SU-DHL-6 (cell line): ENCODE data around the gene OXNAD1.
A peak's percentile ranks its signal among the peaks of the same experiment; 100 is the strongest.

ENCODE experiments used
- H2AFZ ChIP-seq: fragments of 200-600 bp; sonication (generic); 2 replicates; pipeline ENCODE4 v1.6.1; 2014; ENCODE audit warnings: low read depth, mild to moderate bottlenecking, moderate library complexity, mixed read lengths, antibody characterized with exemption, low read length; ENCODE audit not compliant: severe bottlenecking
- H3F3A ChIP-seq: fragments of 200-600 bp; shearing (Covaris generic); 2 replicates; pipeline ENCODE4 v1.6.0; 2016; ENCODE audit warnings: antibody characterized with exemption, mild to moderate bottlenecking; ENCODE audit not compliant: insufficient read depth
- H3K27ac ChIP-seq: fragments of 200-600 bp; sonication (generic); 2 replicates; pipeline ENCODE4 v1.5.1; 2016; ENCODE audit warnings: low read depth, mild to moderate bottlenecking, low read length, moderate library complexity, mixed read lengths
- H3K27me3 ChIP-seq: fragments of 200-600 bp; sonication (generic), shearing (Covaris generic); 2 replicates; pipeline ENCODE4 v1.6.0; 2014; ENCODE audit warnings: mild to moderate bottlenecking, low read length
- H3K36me3 ChIP-seq: fragments of 200-600 bp; sonication (generic); 2 replicates; pipeline ENCODE4 v1.6.1; 2014; ENCODE audit warnings: mild to moderate bottlenecking, low read length, mixed read lengths
- H3K4me2 ChIP-seq: fragments of 300-600, 200-600 bp; shearing (Covaris generic), sonication (generic); 2 replicates; pipeline ENCODE4 v1.6.0; 2014; ENCODE audit warnings: low read length, low read depth, mild to moderate bottlenecking; ENCODE audit not compliant: poor library complexity, severe bottlenecking
- H3K4me3 ChIP-seq: fragments of 200-600 bp; sonication (generic); 2 replicates; pipeline ENCODE4 v1.5.1; 2014; ENCODE audit warnings: antibody characterized with exemption, low read length, mild to moderate bottlenecking, mixed read lengths; ENCODE audit not compliant: insufficient read depth, poor library complexity, severe bottlenecking
- H3K79me2 ChIP-seq: fragments of 200-600 bp; sonication (generic); 2 replicates; pipeline ENCODE4 v1.6.1; 2014; ENCODE audit warnings: mild to moderate bottlenecking, low read length, moderate library complexity; ENCODE audit not compliant: insufficient read depth
- H3K9ac ChIP-seq: fragments of 200-600 bp; sonication (generic); 2 replicates; pipeline ENCODE4 v1.7.0; 2014; ENCODE audit warnings: mild to moderate bottlenecking, low read length
- H3K9me2 ChIP-seq: fragments of 200-600 bp; sonication (generic); replicated peaks from 2 replicates; pipeline ENCODE4 v1.6.1; 2014; ENCODE audit warnings: low read length; ENCODE audit not compliant: insufficient read depth
- H3K9me3 ChIP-seq: fragments of 200-600 bp; sonication (generic); 2 replicates; pipeline ENCODE4 v1.6.1; 2014; ENCODE audit warnings: low read length, mixed read lengths; ENCODE audit not compliant: insufficient read depth
- H4K20me1 ChIP-seq: fragments of 200-600 bp; sonication (generic); 2 replicates; pipeline ENCODE4 v1.6.1; 2014; ENCODE audit warnings: low read depth, mild to moderate bottlenecking, antibody characterized with exemption, low read length, moderate library complexity, mixed read lengths
- CTCF ChIP-seq: fragments of 200-600 bp; sonication (generic); IDR thresholded peaks from one replicate; pipeline ENCODE4 v1.5.1; 2017; ENCODE audit warnings: antibody characterized with exemption, mild to moderate bottlenecking, low read length, moderate library complexity; ENCODE audit not compliant: insufficient read depth, poor library complexity, severe bottlenecking
- EZH2phosphoT487 ChIP-seq: fragments of 200-600 bp; sonication (generic), shearing (Covaris generic); conservative IDR thresholded peaks from 2 replicates; pipeline ENCODE4 v1.6.1; 2018; ENCODE audit warnings: mild to moderate bottlenecking, antibody characterized with exemption, low read length, moderate library complexity, mixed read lengths

The OXNAD1 gene

GRCh38 chr3:16264708-16265454 is at the start of gene OXNAD1, which contains the start of gene DPH3:
TSS of gene OXNAD1 (plus strand) at chr3:16265212. CDS start at chr3:16270953, 5,741 bp downstream.
TSS of gene DPH3 (minus strand) at chr3:16264943. CDS start at chr3:16264876, 67 bp downstream.
- TF ChIP-seq CTCF = no peak
- TF ChIP-seq EZH2phosphoT487 = no peak
- no peaks in the 10 kb centered on the region for H3K9me3 ChIP-seq
- no peaks in the 10 kb centered on the region for H4K20me1 ChIP-seq
- no peak within 1 kb of the TSS for H3K27ac ChIP-seq
- peaks cover 4% of the 10 kb centered on the region; the same call in 1 of the 2 replicates for H3K36me3 ChIP-seq
- peak within 1 kb of the TSS; percentile 75 for H3K4me3 ChIP-seq
- H3K9ac ChIP-seq = peak within 1 kb of the TSS; percentile 69
- H3F3A ChIP-seq = peaks cover 6% of the 10 kb centered on the region; the same call in 1 of the 2 replicates
- H3K79me2 ChIP-seq = peaks cover 58% of the 10 kb centered on the region
- peak within 1 kb of the TSS; percentile 72 for H2AFZ ChIP-seq
- no peaks in the 10 kb centered on the region for H3K27me3 ChIP-seq
- H3K9me2 ChIP-seq = no peaks in the 10 kb centered on the region
- peak within 1 kb of the TSS; percentile 85 for H3K4me2 ChIP-seq

GRCh38 chr3:16216373-16216935 is 48.6 kb upstream of the OXNAD1 start:
- Histone ChIP-seq H2AFZ (no peak overlapping the region), H4K20me1 (no peaks in the 10 kb centered on the region), H3K4me2 (no peak overlapping the region), H3F3A (no peaks in the 10 kb centered on the region), H3K27ac (no peak overlapping the region), H3K4me3 (no peak overlapping the region), H3K36me3 (no peaks in the 10 kb centered on the region), H3K9ac (no peak overlapping the region), H3K27me3 (no peaks in the 10 kb centered on the region), H3K9me3 (no peaks in the 10 kb centered on the region), H3K9me2 (no peaks in the 10 kb centered on the region), H3K79me2 (no peaks in the 10 kb centered on the region)
- TF ChIP-seq EZH2phosphoT487 (no peak), CTCF (no peak)

- H3K36me3 ChIP-seq = no peaks in the 10 kb centered on the region
- H3F3A ChIP-seq = no peaks in the 10 kb centered on the region
- TF ChIP-seq EZH2phosphoT487 (no peak), CTCF (no peak)
- H3K4me2 ChIP-seq = no peak overlapping the region
- no peaks in the 10 kb centered on the region for H3K27me3 ChIP-seq
- no peaks in the 10 kb centered on the region for H3K79me2 ChIP-seq
- H3K9me3 ChIP-seq = no peaks in the 10 kb centered on the region
- no peaks in the 10 kb centered on the region for H4K20me1 ChIP-seq
- no peak overlapping the region for H3K4me3 ChIP-seq
- H3K9ac ChIP-seq = no peak overlapping the region
- H3K27ac ChIP-seq = no peak overlapping the region
- no peaks in the 10 kb centered on the region for H3K9me2 ChIP-seq
- no peak overlapping the region for H2AFZ ChIP-seq
These were observed 45.2 kb upstream of the OXNAD1 start for GRCh38 chr3:16219777-16220176.
